ENCODE results near the gene CNTN4.

Gene CNTN4

GRCh38 chr3:2851835-2852234 is 753.2 kb downstream of the CNTN4 start:
- no peak for DNase-seq (ENCODE audit: low read depth, low spot score)

GRCh38 chr3:2853651-2854050 is 755.0 kb downstream of the CNTN4 start:
- no peak for DNase-seq (ENCODE audit: low read depth, low spot score)

GRCh38 chr3:2856138-2857133 is 757.8 kb downstream of the CNTN4 start:
- no peak for DNase-seq (ENCODE audit: low read depth, low spot score)

- no peak for DNase-seq (ENCODE audit: low read depth, low spot score)
Observed at GRCh38 chr3:2860626-2861025, 762.0 kb downstream of the CNTN4 start.

- DNase-seq (ENCODE audit: low read depth, low spot score): no peak
Observed at GRCh38 chr3:2861120-2861519, 762.5 kb downstream of the CNTN4 start.

- no peak for DNase-seq (ENCODE audit: low read depth, low spot score)
Observed at GRCh38 chr3:2861920-2862319, 763.3 kb downstream of the CNTN4 start.

- DNase-seq (ENCODE audit: low read depth, low spot score): no peak
Observed at GRCh38 chr3:2862366-2862765, 763.7 kb downstream of the CNTN4 start.

- no peak for DNase-seq (ENCODE audit: low read depth, low spot score)
Observed at GRCh38 chr3:2863127-2863526, 764.5 kb downstream of the CNTN4 start.

GRCh38 chr3:2869905-2870304 is 771.2 kb downstream of the CNTN4 start:
- DNase-seq (ENCODE audit: low read depth, low spot score): no peak

GRCh38 chr3:2870724-2871333 is 772.2 kb downstream of the CNTN4 start:
- no peak for DNase-seq (ENCODE audit: low read depth, low spot score)

- DNase-seq (ENCODE audit: low read depth, low spot score): no peak
Observed at GRCh38 chr3:2872884-2873283, 774.2 kb downstream of the CNTN4 start.

- DNase-seq (ENCODE audit: low read depth, low spot score): no peak
Observed at GRCh38 chr3:2873986-2874385, 775.3 kb downstream of the CNTN4 start.

GRCh38 chr3:2875699-2876098 is 777.0 kb downstream of the CNTN4 start:
- no peak for DNase-seq (ENCODE audit: low read depth, low spot score)

- no peak for DNase-seq (ENCODE audit: low read depth, low spot score)
Observed at GRCh38 chr3:2876362-2876761, 777.7 kb downstream of the CNTN4 start.

- DNase-seq (ENCODE audit: low read depth, low spot score): no peak
Observed at GRCh38 chr3:2879023-2879422, 780.4 kb downstream of the CNTN4 start.

- DNase-seq (ENCODE audit: low read depth, low spot score): no peak
Observed at GRCh38 chr3:2879587-2879986, 780.9 kb downstream of the CNTN4 start.

GRCh38 chr3:2880218-2880756 is 781.6 kb downstream of the CNTN4 start:
- DNase-seq (ENCODE audit: low read depth, low spot score): no peak

- DNase-seq (ENCODE audit: low read depth, low spot score): no peak
Observed at GRCh38 chr3:2883283-2883682, 784.6 kb downstream of the CNTN4 start.

GRCh38 chr3:2888592-2888991 is 789.9 kb downstream of the CNTN4 start:
- no peak for DNase-seq (ENCODE audit: low read depth, low spot score)

- no peak for DNase-seq (ENCODE audit: low read depth, low spot score)
Observed at GRCh38 chr3:2889736-2890135, 791.1 kb downstream of the CNTN4 start.

- no peak for DNase-seq (ENCODE audit: low read depth, low spot score)
Observed at GRCh38 chr3:2896308-2896939, 797.8 kb downstream of the CNTN4 start.

- DNase-seq (ENCODE audit: low read depth, low spot score): no peak
Observed at GRCh38 chr3:2897821-2898220, 799.2 kb downstream of the CNTN4 start.
